MCF 10A (cell line): ENCODE measurements around the gene ALS2CL. TPM values are rescaled to one million over a fixed set of nuclear protein-coding genes. Genes with fewer than 3 reads are reported as not detected.

Experiments used
- BruUV-seq: library from RNA; stranded (reverse); fragments of 400-500 nt; replicated peaks from 2 replicates; lab custom pipeline; 2021; lab: Mats Ljungman, UMichigan
- CTCF ChIA-PET: fragments of 300-600 bp; sonication (Branson Sonifier 250); formaldehyde crosslinking; extraction: SDS; loops from one replicate; lab custom pipeline; 2021; ENCODE audit warnings: antibody characterized with exemption, inconsistent platforms; lab: Yijun Ruan, JAX
- POLR2A ChIA-PET: fragments of 300-600, 350-650 bp; sonication (Branson Sonifier 250); formaldehyde crosslinking; extraction: SDS; loops from one replicate; lab custom pipeline; 2020; ENCODE audit warnings: antibody characterized with exemption, inconsistent platforms; lab: Yijun Ruan, JAX
- DNase-seq: peaks from one replicate; pipeline ENCODE4 v3.0.0-alpha.2; 2018; ENCODE audit not compliant: unreplicated experiment
- H3K27ac Mint-ChIP-seq: one replicate; pipeline ENCODE4 v1.8.0; 2022; ENCODE audit warnings: mild to moderate bottlenecking, low read depth, mixed read lengths; ENCODE audit not compliant: unreplicated experiment
- H3K27me3 Mint-ChIP-seq: one replicate; pipeline ENCODE4 v1.8.0; 2022; ENCODE audit warnings: mixed read lengths; ENCODE audit not compliant: insufficient read depth, unreplicated experiment
- H3K36me3 Mint-ChIP-seq: one replicate; pipeline ENCODE4 v1.8.0; 2022; ENCODE audit warnings: mild to moderate bottlenecking, moderate library complexity, mixed read lengths; ENCODE audit not compliant: insufficient read depth, unreplicated experiment
- H3K4me1 Mint-ChIP-seq: one replicate; pipeline ENCODE4 v1.8.0; 2022; ENCODE audit warnings: mixed read lengths; ENCODE audit not compliant: insufficient read depth, unreplicated experiment
- H3K4me3 Mint-ChIP-seq: one replicate; pipeline ENCODE4 v1.8.0; 2022; ENCODE audit warnings: mild to moderate bottlenecking, moderate library complexity, mixed read lengths; ENCODE audit not compliant: unreplicated experiment
- H3K9me3 Mint-ChIP-seq: one replicate; pipeline ENCODE4 v1.8.0; 2022; ENCODE audit warnings: mixed read lengths; ENCODE audit not compliant: unreplicated experiment
- intact Hi-C: fragments of 100-400 bp; cut with micrococcal nuclease; formaldehyde crosslinking; loops from 2 replicates; pipeline ENCODE4 v1.14.1; 2022
- total RNA-seq: library from RNA; stranded (reverse); gene quantifications from 2 replicates; pipeline ENCODE4 v1.2.3, GENCODE V29; 2022
- TF ChIP-seq, protein P1 (sequence below): fragments of 200-600 bp; IDR thresholded peaks from one replicate; pipeline ENCODE4 v1.8.0; 2022; ENCODE audit warnings: antibody characterized with exemption, mild to moderate bottlenecking; ENCODE audit not compliant: unreplicated experiment

Gene ALS2CL
- total RNA-seq, 1 experiment from 2014 or later: 95.5 TPM

GRCh38 chr3:46660003-46660402 lies 33.5 kb downstream of the ALS2CL start:
- Mint-ChIP-seq H3K27me3 (peaks cover 8% of the 10 kb centered on the region), H3K36me3 (no peaks in the 10 kb centered on the region), H3K27ac (no peak overlapping the region), H3K4me3 (no peak overlapping the region), H3K4me1 (peaks cover 33% of the 10 kb centered on the region), H3K9me3 (no peaks in the 10 kb centered on the region)
- DNase-seq: no peak
- TF ChIP-seq, protein P1, sequence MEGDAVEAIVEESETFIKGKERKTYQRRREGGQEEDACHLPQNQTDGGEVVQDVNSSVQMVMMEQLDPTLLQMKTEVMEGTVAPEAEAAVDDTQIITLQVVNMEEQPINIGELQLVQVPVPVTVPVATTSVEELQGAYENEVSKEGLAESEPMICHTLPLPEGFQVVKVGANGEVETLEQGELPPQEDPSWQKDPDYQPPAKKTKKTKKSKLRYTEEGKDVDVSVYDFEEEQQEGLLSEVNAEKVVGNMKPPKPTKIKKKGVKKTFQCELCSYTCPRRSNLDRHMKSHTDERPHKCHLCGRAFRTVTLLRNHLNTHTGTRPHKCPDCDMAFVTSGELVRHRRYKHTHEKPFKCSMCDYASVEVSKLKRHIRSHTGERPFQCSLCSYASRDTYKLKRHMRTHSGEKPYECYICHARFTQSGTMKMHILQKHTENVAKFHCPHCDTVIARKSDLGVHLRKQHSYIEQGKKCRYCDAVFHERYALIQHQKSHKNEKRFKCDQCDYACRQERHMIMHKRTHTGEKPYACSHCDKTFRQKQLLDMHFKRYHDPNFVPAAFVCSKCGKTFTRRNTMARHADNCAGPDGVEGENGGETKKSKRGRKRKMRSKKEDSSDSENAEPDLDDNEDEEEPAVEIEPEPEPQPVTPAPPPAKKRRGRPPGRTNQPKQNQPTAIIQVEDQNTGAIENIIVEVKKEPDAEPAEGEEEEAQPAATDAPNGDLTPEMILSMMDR: no peak
- BruUV-seq: no TSS peak
- ChIA-PET CTCF (interaction anchor here (1.2 to 5.9 kb wide), 4 partner anchors 11 to 171 kb away, joined by 4 to 42 read pairs (median 6); no protein-coding TSS in a partner anchor), POLR2A (interaction anchor here (1.1 to 2.6 kb wide), 3 partner anchors 10 to 172 kb away, joined by 4 to 19 read pairs (median 16); partner anchors contain the start of gene ALS2CL)
- intact Hi-C loops: no loop called here

DNA sequence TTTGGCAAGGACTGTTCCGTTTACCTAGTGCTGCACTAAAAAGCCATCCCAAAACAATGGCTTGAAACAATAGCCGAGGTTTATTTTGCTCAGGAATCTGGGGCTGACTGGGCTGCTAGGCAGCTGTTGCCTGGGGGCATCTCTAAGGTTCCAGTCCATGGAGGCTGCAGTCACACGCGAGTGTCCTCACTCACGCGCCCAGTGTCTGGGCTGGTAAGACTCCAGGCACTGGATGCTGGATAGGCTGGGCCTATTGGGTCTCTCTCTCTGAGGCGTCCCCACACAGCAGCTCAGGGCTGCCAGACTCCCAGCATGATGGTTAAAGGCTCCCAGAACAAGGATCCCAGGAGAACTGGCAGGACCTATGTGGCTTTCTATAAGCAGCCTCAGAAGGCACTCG lies 34.2 kb downstream of the ALS2CL start:
- Mint-ChIP-seq H3K4me1 (peaks cover 33% of the 10 kb centered on the region), H3K27ac (no peak overlapping the region), H3K27me3 (peaks cover 14% of the 10 kb centered on the region), H3K36me3 (no peaks in the 10 kb centered on the region), H3K4me3 (no peak overlapping the region), H3K9me3 (no peaks in the 10 kb centered on the region)
- DNase-seq: no peak
- TF ChIP-seq, protein P1: no peak
- CTCF ChIA-PET: interaction anchor here (5.9 kb wide), 1 partner anchor 170 kb away, joined by 42 read pairs; no protein-coding TSS in a partner anchor
- no TSS peak for BruUV-seq
- POLR2A ChIA-PET: no interaction called here
- intact Hi-C loops: no loop called here

DNA sequence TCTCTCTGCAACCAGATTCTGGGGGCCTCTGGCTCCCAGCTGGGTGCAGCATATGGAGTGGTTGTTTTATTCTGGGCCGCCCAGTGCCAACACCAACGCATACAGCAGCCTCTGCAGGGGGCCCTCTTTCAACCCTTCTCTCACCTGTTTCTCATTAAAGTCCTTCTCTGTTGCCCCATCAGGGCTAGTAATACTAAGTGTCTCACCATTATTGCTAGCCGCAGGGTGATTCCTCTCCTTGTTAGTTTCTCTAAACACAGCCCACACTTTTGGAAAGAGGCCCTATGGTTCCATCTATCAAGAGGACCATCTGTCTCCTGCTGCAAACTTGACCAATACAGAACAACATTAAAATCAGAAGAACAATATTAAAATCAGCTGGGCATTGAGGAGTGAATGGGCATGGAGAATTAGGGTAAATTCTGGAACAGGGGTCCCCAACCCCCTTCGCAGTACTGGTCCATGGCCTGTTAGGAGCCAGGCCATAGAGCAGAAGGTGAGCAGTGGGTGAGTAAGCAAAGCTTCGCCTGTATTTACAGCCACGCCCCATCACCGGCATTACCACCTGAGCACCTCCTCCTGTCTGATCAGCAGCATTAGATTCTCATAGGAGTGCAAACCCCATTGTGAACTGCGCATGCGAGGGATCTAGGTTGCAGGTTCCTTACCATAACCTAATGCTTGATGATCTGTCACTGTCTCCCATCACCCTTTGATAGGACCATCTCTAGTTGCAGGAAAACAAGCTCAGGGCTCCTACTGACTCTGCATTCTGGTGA lies 36.5 kb downstream of the ALS2CL start:
- DNase-seq: no peak
- no peak overlapping the region for H3K4me3 Mint-ChIP-seq
- no TSS peak for BruUV-seq
- ChIA-PET CTCF (interaction anchor here (0.6 to 2.6 kb wide), 2 partner anchors 168 to 407 kb away, joined by 3 to 9 read pairs; no protein-coding TSS in a partner anchor), POLR2A (no interaction called here)
- TF ChIP-seq, protein P1: no peak
- peaks cover 16% of the 10 kb centered on the region for H3K4me1 Mint-ChIP-seq
- peaks cover 14% of the 10 kb centered on the region for H3K27me3 Mint-ChIP-seq
- no peaks in the 10 kb centered on the region for H3K36me3 Mint-ChIP-seq
- H3K9me3 Mint-ChIP-seq: no peaks in the 10 kb centered on the region
- no peak overlapping the region for H3K27ac Mint-ChIP-seq
- intact Hi-C loops: no loop called here

DNA sequence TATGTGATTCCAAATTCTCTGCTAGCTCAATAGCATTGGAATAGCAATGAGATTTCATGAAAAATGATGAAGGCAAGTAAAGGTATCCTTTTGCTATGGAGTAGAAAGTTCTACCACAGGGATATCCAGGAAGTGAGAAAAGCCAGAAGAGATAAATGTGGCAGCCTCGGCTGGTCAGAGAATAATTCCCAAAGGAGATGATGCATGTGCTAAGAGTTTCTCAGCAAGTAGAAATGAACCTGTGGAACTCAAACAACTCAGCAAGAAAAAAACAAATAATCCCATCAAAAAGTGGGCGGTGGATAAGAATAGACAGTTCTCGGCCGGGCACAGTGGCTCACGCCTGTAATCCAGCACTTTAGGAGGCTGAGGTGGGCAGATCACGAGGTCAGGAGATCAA lies 38.2 kb downstream of the ALS2CL start:
- peaks cover 5% of the 10 kb centered on the region for H3K9me3 Mint-ChIP-seq
- H3K4me1 Mint-ChIP-seq: peaks cover 2% of the 10 kb centered on the region
- H3K27ac Mint-ChIP-seq: no peak overlapping the region
- intact Hi-C loops: no loop called here
- H3K27me3 Mint-ChIP-seq: peaks cover 14% of the 10 kb centered on the region
- TF ChIP-seq, protein P1: no peak
- ChIA-PET POLR2A (no interaction called here), CTCF (interaction anchor here (0.6 kb wide), 1 partner anchor 26 kb away, joined by 4 read pairs; no protein-coding TSS in a partner anchor)
- BruUV-seq: no TSS peak
- no peak for DNase-seq
- no peaks in the 10 kb centered on the region for H3K36me3 Mint-ChIP-seq
- no peak overlapping the region for H3K4me3 Mint-ChIP-seq
